HEK293 (cell line): ENCODE measurements around the gene MPO.

Source experiments
- CTCF ChIA-PET: fragments of 350-600 bp; formaldehyde crosslinking; extraction: SDS; loops from one replicate; lab custom pipeline; 2021; ENCODE audit warnings: antibody characterized with exemption; lab: Yijun Ruan, JAX
- POLR2A ChIA-PET: fragments of 300-600 bp; formaldehyde crosslinking; extraction: SDS; loops from one replicate; lab custom pipeline; 2020; ENCODE audit warnings: antibody characterized with exemption, inconsistent platforms; lab: Yijun Ruan, JAX
- H3K27ac ChIP-seq: fragments of 200-500 bp; sonication (Bioruptor generic); 2 replicates; pipeline ENCODE4 v1.5.1; 2014; ENCODE audit warnings: low read depth, low read length, control low read depth, inconsistent platforms; ENCODE audit errors: extremely low read depth
- H3K36me3 ChIP-seq, 2 experiments: fragments of 200-500 bp in 1 of 2; sonication (Bioruptor generic) in 1 of 2; 1 replicate in 1 of 2; 2 replicates in 1 of 2; pipeline ENCODE4 v1.5.1; 2014 to 2017; ENCODE audit warnings: inconsistent platforms in 2 of 2, low read length in 2 of 2; ENCODE audit not compliant: control insufficient read depth in 2 of 2, insufficient read depth in 1 of 2
- H3K4me1 ChIP-seq: fragments of 200-500 bp; sonication (Bioruptor generic); 2 replicates; pipeline ENCODE4 v1.5.1; 2014; ENCODE audit warnings: mild to moderate bottlenecking, low read length, inconsistent platforms; ENCODE audit not compliant: control insufficient read depth, insufficient read depth
- H3K4me3 ChIP-seq: 2 replicates; pipeline ENCODE4 v1.5.1; 2011; ENCODE audit warnings: low read depth, mild to moderate bottlenecking, control low read depth, low read length, moderate library complexity
- H3K9me3 ChIP-seq: fragments of 200-500 bp; sonication (Bioruptor generic); 2 replicates; pipeline ENCODE4 v1.5.1; 2014; ENCODE audit warnings: low read depth, low read length, inconsistent platforms; ENCODE audit not compliant: control insufficient read depth, insufficient read depth
- BCL11B ChIP-seq: fragments of 450-650 bp; formaldehyde crosslinking; IDR thresholded peaks from 2 replicates; pipeline ENCODE4 v1.5.1; 2016; ENCODE audit warnings: low read depth, missing biosample characterization, missing genetic modification characterization
- GFI1B ChIP-seq: fragments of 450-650 bp; formaldehyde crosslinking; IDR thresholded peaks from 2 replicates; pipeline ENCODE4 v1.5.1; 2016; ENCODE audit warnings: missing biosample characterization, missing genetic modification characterization
- IKZF3 ChIP-seq: fragments of 450-650 bp; IDR thresholded peaks from 2 replicates; pipeline ENCODE4 v1.5.0; 2018; ENCODE audit warnings: missing biosample characterization, mild to moderate bottlenecking, missing genetic modification characterization, moderate library complexity
- KLF9 ChIP-seq: fragments of 450-650 bp; formaldehyde crosslinking; IDR thresholded peaks from 2 replicates; pipeline ENCODE4 v1.5.1; 2016; ENCODE audit warnings: missing biosample characterization, missing genetic modification characterization, low read depth
- OVOL3 ChIP-seq: fragments of 450-650 bp; formaldehyde crosslinking; IDR thresholded peaks from 2 replicates; pipeline ENCODE4 v1.5.1; 2016; ENCODE audit warnings: missing biosample characterization, missing genetic modification characterization
- PRDM1 ChIP-seq: fragments of 450-650 bp; formaldehyde crosslinking; IDR thresholded peaks from 2 replicates; pipeline ENCODE4; 2016; ENCODE audit warnings: missing biosample characterization, missing genetic modification characterization
- SCRT2 ChIP-seq: fragments of 450-650 bp; formaldehyde crosslinking; IDR thresholded peaks from 2 replicates; pipeline ENCODE4 v1.5.1; 2016; ENCODE audit warnings: missing biosample characterization, missing genetic modification characterization
- ZBTB20 ChIP-seq: fragments of 450-650 bp; formaldehyde crosslinking; IDR thresholded peaks from 2 replicates; pipeline ENCODE4 v1.5.1; 2016; ENCODE audit warnings: missing biosample characterization, missing genetic modification characterization
- ZBTB26 ChIP-seq: fragments of 450-650 bp; formaldehyde crosslinking; optimal IDR thresholded peaks from 2 replicates; pipeline ENCODE3; 2016; ENCODE audit warnings: missing biosample characterization, mild to moderate bottlenecking, missing genetic modification characterization
- ZBTB48 ChIP-seq: fragments of 450-650 bp; formaldehyde crosslinking; IDR thresholded peaks from 2 replicates; pipeline ENCODE4 v1.5.1; 2016; ENCODE audit warnings: missing biosample characterization, missing genetic modification characterization
- ZBTB7A ChIP-seq: fragments of 450-650 bp; formaldehyde crosslinking; IDR thresholded peaks from 2 replicates; pipeline ENCODE4 v1.5.1; 2016; ENCODE audit warnings: low read depth, missing biosample characterization, missing genetic modification characterization
- ZFP37 ChIP-seq: fragments of 450-650 bp; formaldehyde crosslinking; IDR thresholded peaks from 2 replicates; pipeline ENCODE4 v1.5.1; 2016; ENCODE audit warnings: missing biosample characterization, missing genetic modification characterization
- ZNF10 ChIP-seq: fragments of 450-650 bp; formaldehyde crosslinking; IDR thresholded peaks from 2 replicates; pipeline ENCODE4 v1.5.1; 2017; ENCODE audit warnings: missing biosample characterization, missing genetic modification characterization
- ZNF112 ChIP-seq: fragments of 450-650 bp; formaldehyde crosslinking; IDR thresholded peaks from 2 replicates; pipeline ENCODE4 v1.5.0; 2017; ENCODE audit warnings: missing biosample characterization, missing genetic modification characterization
- ZNF155 ChIP-seq: fragments of 450-650 bp; formaldehyde crosslinking; IDR thresholded peaks from 2 replicates; pipeline ENCODE4 v1.5.1; 2016; ENCODE audit warnings: missing biosample characterization, missing genetic modification characterization
- ZNF175 ChIP-seq: fragments of 450-650 bp; formaldehyde crosslinking; IDR thresholded peaks from 2 replicates; pipeline ENCODE4 v1.5.1; 2016; ENCODE audit warnings: missing biosample characterization, missing genetic modification characterization
- ZNF2 ChIP-seq: fragments of 450-650 bp; formaldehyde crosslinking; IDR thresholded peaks from 2 replicates; pipeline ENCODE4 v1.5.1; 2016; ENCODE audit warnings: missing biosample characterization, missing genetic modification characterization
- ZNF202 ChIP-seq: fragments of 450-650 bp; formaldehyde crosslinking; IDR thresholded peaks from 2 replicates; pipeline ENCODE4 v1.5.1; 2016; ENCODE audit warnings: missing biosample characterization, missing genetic modification characterization, borderline replicate concordance
- ZNF24 ChIP-seq: fragments of 450-650 bp; formaldehyde crosslinking; IDR thresholded peaks from 2 replicates; pipeline ENCODE4 v1.5.1; 2016; ENCODE audit warnings: missing biosample characterization, missing genetic modification characterization
- ZNF37A ChIP-seq: fragments of 450-650 bp; IDR thresholded peaks from 2 replicates; pipeline ENCODE4 v1.5.1; 2018; ENCODE audit warnings: missing biosample characterization, missing genetic modification characterization
- ZNF391 ChIP-seq: fragments of 450-650 bp; formaldehyde crosslinking; IDR thresholded peaks from 2 replicates; pipeline ENCODE4 v1.5.1; 2016; ENCODE audit warnings: low read depth, missing biosample characterization, missing genetic modification characterization, borderline replicate concordance
- ZNF426 ChIP-seq: fragments of 450-650 bp; formaldehyde crosslinking; IDR thresholded peaks from 2 replicates; pipeline ENCODE4 v1.5.1; 2017; ENCODE audit warnings: missing biosample characterization, missing genetic modification characterization, mild to moderate bottlenecking, inconsistent platforms, moderate library complexity
- ZNF433 ChIP-seq: fragments of 450-650 bp; formaldehyde crosslinking; IDR thresholded peaks from 2 replicates; pipeline ENCODE4 v1.5.1; 2016; ENCODE audit warnings: missing biosample characterization, missing genetic modification characterization, low read depth
- ZNF48 ChIP-seq: fragments of 450-650 bp; formaldehyde crosslinking; IDR thresholded peaks from 2 replicates; pipeline ENCODE4 v1.5.1; 2016; ENCODE audit warnings: missing biosample characterization, missing genetic modification characterization
- ZNF521 ChIP-seq: fragments of 450-650 bp; formaldehyde crosslinking; IDR thresholded peaks from 2 replicates; pipeline ENCODE4 v1.5.1; 2017; ENCODE audit warnings: missing biosample characterization, mild to moderate bottlenecking, missing genetic modification characterization
- ZNF555 ChIP-seq: fragments of 450-650 bp; formaldehyde crosslinking; conservative IDR thresholded peaks from 2 replicates; pipeline ENCODE4 v1.5.1; 2017; ENCODE audit warnings: missing biosample characterization, mild to moderate bottlenecking, missing genetic modification characterization, inconsistent platforms
- ZNF585B ChIP-seq: fragments of 450-650 bp; formaldehyde crosslinking; IDR thresholded peaks from 2 replicates; pipeline ENCODE4 v1.5.1; 2016; ENCODE audit warnings: missing biosample characterization, missing genetic modification characterization
- ZNF785 ChIP-seq: fragments of 450-650 bp; formaldehyde crosslinking; IDR thresholded peaks from 2 replicates; pipeline ENCODE4 v1.5.1; 2016; ENCODE audit warnings: missing biosample characterization, missing genetic modification characterization
- ZSCAN16 ChIP-seq: fragments of 450-650 bp; formaldehyde crosslinking; IDR thresholded peaks from 2 replicates; pipeline ENCODE4 v1.5.1; 2016; ENCODE audit warnings: missing biosample characterization, missing genetic modification characterization
- ZXDB ChIP-seq: fragments of 450-650 bp; formaldehyde crosslinking; IDR thresholded peaks from 2 replicates; pipeline ENCODE4 v1.5.1; 2016; ENCODE audit warnings: missing biosample characterization, missing genetic modification characterization
- TF ChIP-seq, protein P1 (sequence below): fragments of 450-650 bp; formaldehyde crosslinking; IDR thresholded peaks from 2 replicates; pipeline ENCODE4 v1.5.1; 2017; ENCODE audit warnings: missing biosample characterization, missing genetic modification characterization

Gene MPO, protein sequence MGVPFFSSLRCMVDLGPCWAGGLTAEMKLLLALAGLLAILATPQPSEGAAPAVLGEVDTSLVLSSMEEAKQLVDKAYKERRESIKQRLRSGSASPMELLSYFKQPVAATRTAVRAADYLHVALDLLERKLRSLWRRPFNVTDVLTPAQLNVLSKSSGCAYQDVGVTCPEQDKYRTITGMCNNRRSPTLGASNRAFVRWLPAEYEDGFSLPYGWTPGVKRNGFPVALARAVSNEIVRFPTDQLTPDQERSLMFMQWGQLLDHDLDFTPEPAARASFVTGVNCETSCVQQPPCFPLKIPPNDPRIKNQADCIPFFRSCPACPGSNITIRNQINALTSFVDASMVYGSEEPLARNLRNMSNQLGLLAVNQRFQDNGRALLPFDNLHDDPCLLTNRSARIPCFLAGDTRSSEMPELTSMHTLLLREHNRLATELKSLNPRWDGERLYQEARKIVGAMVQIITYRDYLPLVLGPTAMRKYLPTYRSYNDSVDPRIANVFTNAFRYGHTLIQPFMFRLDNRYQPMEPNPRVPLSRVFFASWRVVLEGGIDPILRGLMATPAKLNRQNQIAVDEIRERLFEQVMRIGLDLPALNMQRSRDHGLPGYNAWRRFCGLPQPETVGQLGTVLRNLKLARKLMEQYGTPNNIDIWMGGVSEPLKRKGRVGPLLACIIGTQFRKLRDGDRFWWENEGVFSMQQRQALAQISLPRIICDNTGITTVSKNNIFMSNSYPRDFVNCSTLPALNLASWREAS

GRCh38 chr17:58280480-58281217 lies at the start of gene MPO:
MPO (minus strand) TSS chr17:58280935; CDS start chr17:58280758, 177 bp downstream.
- Histone ChIP-seq H3K4me3 (no peak within 1 kb of the TSS), H3K27ac (no peak within 1 kb of the TSS), H3K36me3 (no peaks in the 10 kb centered on the region), H3K9me3 (no peaks in the 10 kb centered on the region), H3K4me1 (no peaks in the 10 kb centered on the region)
- ChIA-PET POLR2A (interaction anchor here (0.6 kb wide), 1 partner anchor 32 kb away, joined by 3 read pairs; no protein-coding TSS in a partner anchor), CTCF (interaction anchor here (1.0 to 1.2 kb wide), 3 partner anchors 23 to 137 kb away, joined by 4 to 5 read pairs (median 4); partner anchors contain the start of gene RNF43)
- TF ChIP-seq ZNF2 (tag by site-specific recombination) (no peak), ZBTB48 (tag by site-specific recombination) (no peak), OVOL3 (tag by site-specific recombination) (no peak), ZBTB20 (tag by site-specific recombination) (no peak), ZNF555 (tag by site-specific recombination) (no peak), ZNF521 (no peak), PRDM1 (tag by site-specific recombination) (no peak), ZNF112 (tag by site-specific recombination) (no peak), ZNF433 (tag by site-specific recombination) (no peak), ZNF48 (tag by site-specific recombination) (no peak), BCL11B (tag by site-specific recombination) (no peak), ZNF426 (tag by site-specific recombination) (no peak), ZNF24 (tag by site-specific recombination) (no peak), ZBTB7A (tag by site-specific recombination) (no peak), GFI1B (no peak), ZNF175 (tag by site-specific recombination) (no peak)

DNA sequence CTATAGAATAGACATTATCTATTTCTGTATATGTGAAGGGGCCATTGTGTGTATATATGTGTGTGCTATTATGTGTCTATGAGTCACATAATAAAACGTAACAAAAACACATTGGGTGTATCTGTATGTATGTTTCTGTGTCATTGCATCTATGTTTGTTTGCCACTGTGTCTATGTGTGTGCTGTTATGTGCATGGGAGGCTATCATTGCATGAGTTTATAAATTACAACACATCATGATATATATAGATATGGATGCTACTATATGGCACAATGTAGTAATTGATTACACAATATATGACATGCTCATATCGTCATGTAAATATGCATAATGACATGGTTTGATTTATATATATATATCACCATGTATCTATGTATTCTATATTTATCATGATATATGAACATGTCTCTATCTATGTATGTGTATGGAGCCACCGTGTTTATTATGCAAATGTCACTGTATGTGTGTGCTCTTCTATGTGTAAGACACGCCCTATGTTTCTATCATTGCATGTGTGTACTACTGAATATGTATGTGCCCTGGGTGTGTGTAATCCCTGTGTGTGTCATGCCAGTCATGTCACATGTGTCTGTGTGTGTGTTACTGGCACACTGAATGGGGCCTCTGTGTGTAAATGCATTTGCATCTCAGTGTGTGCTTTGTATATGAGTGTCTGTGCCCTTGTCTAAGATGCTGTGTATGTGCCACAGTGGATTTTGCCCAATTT lies 49.2 kb upstream of the MPO start:
- CTCF ChIA-PET, result interaction anchor here (0.6 kb wide), 1 partner anchor 22 kb away, joined by 3 read pairs; the partner anchor contains the start of gene SUPT4H1
- H3K4me1 ChIP-seq, result no peaks in the 10 kb centered on the region
- no peaks in the 10 kb centered on the region for H3K9me3 ChIP-seq
- no peak overlapping the region for H3K27ac ChIP-seq
- TF ChIP-seq ZNF391 (tag by site-specific recombination) (no peak), SCRT2 (tag by site-specific recombination) (no peak), ZNF155 (tag by site-specific recombination) (no peak), ZNF37A (tag by site-specific recombination) (no peak), KLF9 (tag by site-specific recombination) (no peak), ZNF585B (tag by site-specific recombination) (no peak), ZNF202 (tag by site-specific recombination) (no peak), ZNF48 (tag by site-specific recombination) (no peak), ZNF521 (no peak), ZBTB26 (tag by site-specific recombination) (no peak), ZNF785 (tag by site-specific recombination) (no peak), ZXDB (no peak), ZNF555 (tag by site-specific recombination) (no peak), ZFP37 (tag by site-specific recombination) (no peak), IKZF3 (tag by site-specific recombination) (no peak), ZSCAN16 (no peak), ZNF10 (tag by site-specific recombination) (no peak)
- TF ChIP-seq, protein P1, sequence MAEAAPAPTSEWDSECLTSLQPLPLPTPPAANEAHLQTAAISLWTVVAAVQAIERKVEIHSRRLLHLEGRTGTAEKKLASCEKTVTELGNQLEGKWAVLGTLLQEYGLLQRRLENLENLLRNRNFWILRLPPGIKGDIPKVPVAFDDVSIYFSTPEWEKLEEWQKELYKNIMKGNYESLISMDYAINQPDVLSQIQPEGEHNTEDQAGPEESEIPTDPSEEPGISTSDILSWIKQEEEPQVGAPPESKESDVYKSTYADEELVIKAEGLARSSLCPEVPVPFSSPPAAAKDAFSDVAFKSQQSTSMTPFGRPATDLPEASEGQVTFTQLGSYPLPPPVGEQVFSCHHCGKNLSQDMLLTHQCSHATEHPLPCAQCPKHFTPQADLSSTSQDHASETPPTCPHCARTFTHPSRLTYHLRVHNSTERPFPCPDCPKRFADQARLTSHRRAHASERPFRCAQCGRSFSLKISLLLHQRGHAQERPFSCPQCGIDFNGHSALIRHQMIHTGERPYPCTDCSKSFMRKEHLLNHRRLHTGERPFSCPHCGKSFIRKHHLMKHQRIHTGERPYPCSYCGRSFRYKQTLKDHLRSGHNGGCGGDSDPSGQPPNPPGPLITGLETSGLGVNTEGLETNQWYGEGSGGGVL (tag by site-specific recombination), result no peak
- POLR2A ChIA-PET, result no interaction called here
- H3K4me3 ChIP-seq, result no peak overlapping the region
- no peaks in the 10 kb centered on the region for H3K36me3 ChIP-seq
